Lower leg skin (tissue), 3 donors: ENCODE measurements around the gene CSNK1A1L.

Experiments
- POLR2A ChIP-seq, 2 donors: fragments of 450-650 bp; IDR thresholded peaks; one replicate each; pipeline ENCODE4 v1.6.1; 2016 to 2017; ENCODE audit warnings: antibody characterized with exemption in 2 of 2, mild to moderate bottlenecking in 1 of 2, moderate library complexity in 1 of 2
- TF ChIP-seq, protein P1 (sequence below), 3 donors: fragments of 450-650 bp; IDR thresholded peaks; one replicate each; pipeline ENCODE4 v1.5.1; 2016; ENCODE audit warnings: antibody characterized with exemption in 3 of 3, mild to moderate bottlenecking in 3 of 3, moderate library complexity in 2 of 3

DNA sequence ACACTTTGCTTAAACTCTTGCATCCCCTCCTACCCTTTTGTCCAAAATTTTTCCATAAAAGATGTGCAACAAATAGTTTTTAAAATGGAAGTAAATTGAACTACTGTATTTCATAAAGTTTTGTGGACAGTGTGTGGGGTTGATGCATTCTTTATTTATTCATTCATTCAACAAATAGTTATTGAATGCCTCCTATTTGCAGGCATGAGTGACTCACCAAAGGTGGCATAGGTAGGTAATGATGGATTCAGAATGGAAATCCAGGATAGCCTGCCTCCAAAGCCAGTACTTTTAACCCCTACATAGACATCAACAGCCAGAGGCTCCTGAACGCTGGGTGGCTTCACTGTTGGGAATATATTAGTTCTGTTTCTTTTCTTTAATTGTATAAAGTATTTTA, 2.4 kb upstream of the CSNK1A1L start:
- TF ChIP-seq, protein P1, sequence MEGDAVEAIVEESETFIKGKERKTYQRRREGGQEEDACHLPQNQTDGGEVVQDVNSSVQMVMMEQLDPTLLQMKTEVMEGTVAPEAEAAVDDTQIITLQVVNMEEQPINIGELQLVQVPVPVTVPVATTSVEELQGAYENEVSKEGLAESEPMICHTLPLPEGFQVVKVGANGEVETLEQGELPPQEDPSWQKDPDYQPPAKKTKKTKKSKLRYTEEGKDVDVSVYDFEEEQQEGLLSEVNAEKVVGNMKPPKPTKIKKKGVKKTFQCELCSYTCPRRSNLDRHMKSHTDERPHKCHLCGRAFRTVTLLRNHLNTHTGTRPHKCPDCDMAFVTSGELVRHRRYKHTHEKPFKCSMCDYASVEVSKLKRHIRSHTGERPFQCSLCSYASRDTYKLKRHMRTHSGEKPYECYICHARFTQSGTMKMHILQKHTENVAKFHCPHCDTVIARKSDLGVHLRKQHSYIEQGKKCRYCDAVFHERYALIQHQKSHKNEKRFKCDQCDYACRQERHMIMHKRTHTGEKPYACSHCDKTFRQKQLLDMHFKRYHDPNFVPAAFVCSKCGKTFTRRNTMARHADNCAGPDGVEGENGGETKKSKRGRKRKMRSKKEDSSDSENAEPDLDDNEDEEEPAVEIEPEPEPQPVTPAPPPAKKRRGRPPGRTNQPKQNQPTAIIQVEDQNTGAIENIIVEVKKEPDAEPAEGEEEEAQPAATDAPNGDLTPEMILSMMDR (IDR thresholded peaks at IDR 0.05) = no peak
- TF ChIP-seq POLR2A (IDR thresholded peaks at IDR 0.05) = no peak
